Measurements from ENCODE around the gene ACTN4.

GRCh38 chr19:38614289-38614688 lies 33.2 kb upstream of the ACTN4 start:
- no peak for TF ChIP-seq CTCF (IDR thresholded peaks at IDR 0.05)
- no peak for TF ChIP-seq POLR2A (IDR thresholded peaks at IDR 0.05)

All from heart left ventricle (tissue), 13 donors.